Vagina (tissue), 2 donors: ENCODE data around the gene PGLYRP3. TPM values are rescaled to one million over a fixed set of nuclear protein-coding genes. Genes with fewer than 3 reads are reported as not detected.

Experiments used
- DNase-seq, 2 donors: peaks; one replicate each; pipeline ENCODE4 v3.0.0-alpha.2; 2017; ENCODE audit errors: extremely low spot score in 2 of 2
- H3K27ac ChIP-seq: fragments of 200-600 bp; sonication (generic); one replicate; pipeline ENCODE4 v1.5.1; 2019
- H3K27me3 ChIP-seq: fragments of 200-600 bp; sonication (generic); one replicate; pipeline ENCODE4 v1.5.1; 2019
- H3K36me3 ChIP-seq, 2 donors: fragments of 200-600 bp; sonication (generic); one replicate each; pipeline ENCODE4 v1.5.1; 2017 to 2019
- H3K4me1 ChIP-seq: fragments of 200-600 bp; sonication (generic); one replicate; pipeline ENCODE4 v1.5.1; 2019
- H3K4me3 ChIP-seq, 2 donors: fragments of 200-600 bp; sonication (generic); 1 replicate in 1 of 2; 2 replicates in 1 of 2; pipeline ENCODE4 v1.5.1; 2016 to 2019
- H3K9me3 ChIP-seq: fragments of 200-600 bp; sonication (generic); one replicate; pipeline ENCODE4 v1.5.1; 2019
- CTCF ChIP-seq, 3 experiments: fragments of 450-650 bp in 2 of 3; fragments of 200-600 bp in 1 of 3; sonication (generic) in 1 of 3; IDR thresholded peaks; one replicate each; pipeline ENCODE4 v1.5.1; 2017 to 2019; ENCODE audit warnings: antibody characterized with exemption in 3 of 3, mild to moderate bottlenecking in 2 of 3, moderate library complexity in 2 of 3
- POLR2A ChIP-seq, 2 donors: fragments of 450-650 bp; IDR thresholded peaks; one replicate each; pipeline ENCODE4 v1.6.1; 2017; ENCODE audit warnings: antibody characterized with exemption in 2 of 2, mild to moderate bottlenecking in 2 of 2, moderate library complexity in 2 of 2
- POLR2AphosphoS5 ChIP-seq, 2 donors: sonication (generic); formaldehyde crosslinking; IDR thresholded peaks; one replicate each; pipeline ENCODE4 v1.9.0; 2017; ENCODE audit warnings: antibody characterized with exemption in 2 of 2, mild to moderate bottlenecking in 2 of 2, low read depth in 1 of 2; ENCODE audit not compliant: insufficient read depth in 1 of 2
- intact Hi-C: fragments of 100-400 bp; cut with DNase I; formaldehyde crosslinking; loops from one replicate; pipeline ENCODE4 v1.15.1; 2023
- total RNA-seq: library from RNA; depleted of rRNA; stranded (reverse); fragments of >200 nt; gene quantifications from one replicate; pipeline ENCODE4 v1.2.3, GENCODE V29; 2016

The PGLYRP3 gene
- total RNA-seq, 1 donor from 2014 or later, result 28.7 TPM

- peak; percentile 78 to 87 for DNase-seq
- TF ChIP-seq POLR2A (IDR thresholded peaks at IDR 0.05) (no peak), CTCF (IDR thresholded peaks at IDR 0.05) (no peak), POLR2AphosphoS5 (IDR thresholded peaks at IDR 0.05; ENCODE audit: insufficient read depth in 1 of 2, low read depth in 1 of 2) (no peak)
- Histone ChIP-seq H3K4me1 (no peaks in the 10 kb centered on the region), H3K27ac (no peak overlapping the region), H3K27me3 (no peaks in the 10 kb centered on the region), H3K4me3 (no peak overlapping the region), H3K9me3 (no peaks in the 10 kb centered on the region), H3K36me3 (no peaks in the 10 kb centered on the region)
- intact Hi-C loops, result loop anchor here (10.0 kb wide), 1 partner anchor 111 kb away; the partner anchor contains the start of gene S100A7
Observed at GRCh38 chr1:153353226-153353947, 40.6 kb upstream of the PGLYRP3 start.

GRCh38 chr1:153352523-153352922, 39.8 kb upstream of the PGLYRP3 start:
- Histone ChIP-seq H3K27me3 (no peaks in the 10 kb centered on the region), H3K9me3 (no peaks in the 10 kb centered on the region), H3K36me3 (no peaks in the 10 kb centered on the region), H3K4me3 (no peak overlapping the region), H3K4me1 (no peaks in the 10 kb centered on the region), H3K27ac (no peak overlapping the region)
- intact Hi-C loops, result loop anchor here (10.0 kb wide), 1 partner anchor 112 kb away; the partner anchor contains the start of gene S100A7
- peak; percentile 31 to 42 for DNase-seq
- TF ChIP-seq POLR2AphosphoS5 (IDR thresholded peaks at IDR 0.05; ENCODE audit: insufficient read depth in 1 of 2, low read depth in 1 of 2) (no peak), POLR2A (IDR thresholded peaks at IDR 0.05) (no peak), CTCF (IDR thresholded peaks at IDR 0.05) (peak; percentile 76 to 85 (median 78))

- intact Hi-C loops, result loop anchor here (10.0 kb wide), 1 partner anchor 114 kb away; the partner anchor contains the start of gene S100A7
- no peak for TF ChIP-seq POLR2AphosphoS5 (IDR thresholded peaks at IDR 0.05; ENCODE audit: insufficient read depth in 1 of 2, low read depth in 1 of 2)
- no peak for TF ChIP-seq CTCF (IDR thresholded peaks at IDR 0.05)
- TF ChIP-seq POLR2A (IDR thresholded peaks at IDR 0.05), result no peak
- Histone ChIP-seq H3K27me3 (no peaks in the 10 kb centered on the region), H3K9me3 (no peaks in the 10 kb centered on the region), H3K27ac (no peak overlapping the region), H3K4me3 (no peak overlapping the region), H3K36me3 (no peaks in the 10 kb centered on the region), H3K4me1 (no peaks in the 10 kb centered on the region)
- peak in 1 of 2 donors; percentile 27 for DNase-seq
Observed at GRCh38 chr1:153350321-153350957, 37.7 kb upstream of the PGLYRP3 start.

GRCh38 chr1:153349363-153350320, 36.9 kb upstream of the PGLYRP3 start:
- H3K9me3 ChIP-seq, result no peaks in the 10 kb centered on the region
- H3K27me3 ChIP-seq, result no peaks in the 10 kb centered on the region
- H3K27ac ChIP-seq, result no peak overlapping the region
- peak; percentile 75 to 82 for DNase-seq
- no peaks in the 10 kb centered on the region for H3K4me1 ChIP-seq
- no peaks in the 10 kb centered on the region for H3K36me3 ChIP-seq
- no peak for TF ChIP-seq POLR2AphosphoS5 (IDR thresholded peaks at IDR 0.05; ENCODE audit: insufficient read depth in 1 of 2, low read depth in 1 of 2)
- no peak for TF ChIP-seq POLR2A (IDR thresholded peaks at IDR 0.05)
- TF ChIP-seq CTCF (IDR thresholded peaks at IDR 0.05), result no peak
- no peak overlapping the region for H3K4me3 ChIP-seq
- intact Hi-C loops, result loop anchor here (10.0 kb wide), 1 partner anchor 115 kb away; the partner anchor contains the start of gene S100A7
